ENCODE data around the gene ALG14. TPM values are rescaled to one million over a fixed set of nuclear protein-coding genes. Genes with fewer than 3 reads are reported as not detected.

The ALG14 gene
- total and polyA plus RNA-seq, 12 donors: 1.1 to 4.6 (median 3.3) TPM

GRCh38 chr1:94989911-94990473 lies 82.8 kb downstream of the ALG14 start:
- TF ChIP-seq, protein P1, sequence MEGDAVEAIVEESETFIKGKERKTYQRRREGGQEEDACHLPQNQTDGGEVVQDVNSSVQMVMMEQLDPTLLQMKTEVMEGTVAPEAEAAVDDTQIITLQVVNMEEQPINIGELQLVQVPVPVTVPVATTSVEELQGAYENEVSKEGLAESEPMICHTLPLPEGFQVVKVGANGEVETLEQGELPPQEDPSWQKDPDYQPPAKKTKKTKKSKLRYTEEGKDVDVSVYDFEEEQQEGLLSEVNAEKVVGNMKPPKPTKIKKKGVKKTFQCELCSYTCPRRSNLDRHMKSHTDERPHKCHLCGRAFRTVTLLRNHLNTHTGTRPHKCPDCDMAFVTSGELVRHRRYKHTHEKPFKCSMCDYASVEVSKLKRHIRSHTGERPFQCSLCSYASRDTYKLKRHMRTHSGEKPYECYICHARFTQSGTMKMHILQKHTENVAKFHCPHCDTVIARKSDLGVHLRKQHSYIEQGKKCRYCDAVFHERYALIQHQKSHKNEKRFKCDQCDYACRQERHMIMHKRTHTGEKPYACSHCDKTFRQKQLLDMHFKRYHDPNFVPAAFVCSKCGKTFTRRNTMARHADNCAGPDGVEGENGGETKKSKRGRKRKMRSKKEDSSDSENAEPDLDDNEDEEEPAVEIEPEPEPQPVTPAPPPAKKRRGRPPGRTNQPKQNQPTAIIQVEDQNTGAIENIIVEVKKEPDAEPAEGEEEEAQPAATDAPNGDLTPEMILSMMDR (IDR thresholded peaks at IDR 0.05): no peak
- Histone ChIP-seq H3K9me3 (no peaks in the 10 kb centered on the region), H3K36me3 (no peaks in the 10 kb centered on the region), H3K4me3 (no peak overlapping the region), H3K27me3 (no peaks in the 10 kb centered on the region), H3K4me1 (peaks cover 3 to 53% (median 30%) of the 10 kb centered on the region in 9 donors), H3K27ac (peak overlapping the region in 6 of 10 donors; percentile 45 to 61 (median 55))
- intact Hi-C loops (cut with DNase I): loop anchor here in 1 of 10 donors (5.0 kb wide), 1 partner anchor 63 kb away; the partner anchor contains the start of gene CNN3
- peak in 7 of 8 donors; percentile 41 to 93 (median 76) for ATAC-seq
- 56 to 64% methylated on average over 6 of the region's 6 CpGs for WGBS, 2 donors
- peak in 1 of 2 donors; percentile 58 for DNase-seq

DNA sequence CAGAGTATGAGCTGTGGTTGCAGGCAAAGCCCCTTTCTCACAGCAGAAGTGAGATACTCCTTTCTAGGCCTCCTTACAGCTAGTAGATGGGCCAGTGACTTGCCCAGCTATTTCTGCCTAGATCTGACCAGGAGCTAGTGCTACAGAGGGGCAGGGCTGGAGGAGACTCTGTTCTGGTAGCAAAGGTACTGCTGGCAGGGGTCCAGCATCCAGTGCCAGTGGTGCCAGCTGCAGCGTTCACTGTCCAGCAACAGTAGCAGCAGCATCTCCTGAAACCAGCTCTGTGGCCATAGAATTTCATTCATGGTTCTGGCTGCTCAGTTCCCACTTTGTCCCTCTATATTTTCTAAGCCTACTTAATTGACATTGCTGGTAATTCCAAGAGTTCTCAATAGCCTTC lies 83.4 kb downstream of the ALG14 start:
- Histone ChIP-seq H3K27me3 (no peaks in the 10 kb centered on the region), H3K9me3 (no peaks in the 10 kb centered on the region), H3K4me3 (no peak overlapping the region), H3K27ac (peak overlapping the region in 6 of 10 donors; percentile 45 to 61 (median 55)), H3K36me3 (no peaks in the 10 kb centered on the region), H3K4me1 (peaks cover 3 to 47% (median 24%) of the 10 kb centered on the region in 9 donors)
- TF ChIP-seq, protein P1 (IDR thresholded peaks at IDR 0.05): no peak
- intact Hi-C loops (cut with DNase I): no loop called here
- WGBS, 2 donors: 35 to 47% methylated on average over 1 of the region's 1 CpG
- ATAC-seq (peak in 6 of 8 donors; percentile 16 to 42 (median 32)), DNase-seq (peak; percentile 29 to 31)

GRCh38 chr1:94988356-94988755 lies 84.4 kb downstream of the ALG14 start:
- intact Hi-C loops (cut with DNase I): no loop called here
- TF ChIP-seq, protein P1 (IDR thresholded peaks at IDR 0.05): no peak
- Histone ChIP-seq H3K27me3 (no peaks in the 10 kb centered on the region), H3K9me3 (no peaks in the 10 kb centered on the region), H3K4me1 (peaks cover 0 to 40% (median 17%) of the 10 kb centered on the region in 9 donors), H3K4me3 (no peak overlapping the region), H3K27ac (no peak overlapping the region), H3K36me3 (no peaks in the 10 kb centered on the region)
- no peak for ATAC-seq
- no peak for DNase-seq

DNA sequence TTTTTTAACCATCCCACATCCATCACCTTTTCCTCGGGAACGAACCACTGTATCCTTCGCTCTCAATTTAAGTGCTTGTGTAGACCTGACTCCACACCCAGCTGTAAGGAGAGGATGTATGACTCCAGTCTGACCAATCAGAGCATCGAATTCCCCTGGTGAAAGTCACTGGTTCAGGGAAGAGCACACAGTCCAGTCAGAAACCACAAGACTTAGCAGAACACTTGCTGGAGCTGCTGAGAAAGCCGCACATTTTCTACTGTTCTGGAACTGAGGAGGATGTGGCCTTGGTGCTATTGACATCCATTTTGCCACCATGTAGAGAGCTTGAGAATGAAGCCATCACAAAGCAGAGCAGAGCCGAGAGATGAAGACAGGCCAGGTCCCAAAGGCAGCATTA lies 86.0 kb downstream of the ALG14 start:
- H3K27ac ChIP-seq: no peak overlapping the region
- intact Hi-C loops (cut with DNase I): no loop called here
- H3K4me1 ChIP-seq: peaks cover 0 to 42% (median 28%) of the 10 kb centered on the region in 9 donors
- 89 to 97% methylated on average over 6 of the region's 6 CpGs for WGBS, 2 donors
- no peaks in the 10 kb centered on the region for H3K36me3 ChIP-seq
- no peak overlapping the region for H3K4me3 ChIP-seq
- H3K27me3 ChIP-seq: no peaks in the 10 kb centered on the region
- ATAC-seq (no peak), DNase-seq (no peak)
- H3K9me3 ChIP-seq: no peaks in the 10 kb centered on the region
- TF ChIP-seq, protein P1 (IDR thresholded peaks at IDR 0.05): no peak

Measured in heart right ventricle (tissue), 16 donors.